ENCODE data around the gene TMCC3.
A peak's percentile ranks its signal among the peaks of the same experiment; 100 is the strongest.

TMCC3 gene

GRCh38 chr12:94563286-94563685, 87.1 kb downstream of the TMCC3 start:
- peaks cover 65% of the 10 kb centered on the region for H3K4me1 ChIP-seq (ENCODE audit: low read length)
- no peak for DNase-seq
- TF ChIP-seq EZH2 (optimal IDR thresholded peaks at IDR 0.05; ENCODE audit: low read depth, low read length), result no peak
- TF ChIP-seq EZH2phosphoT487 (IDR thresholded peaks at IDR 0.05; ENCODE audit: low read length), result no peak
- no peak for TF ChIP-seq CTCF (IDR thresholded peaks at IDR 0.05; ENCODE audit: low read length)
- H2AFZ ChIP-seq (ENCODE audit: low read length), result no peak overlapping the region
- no peaks in the 10 kb centered on the region for H3K27me3 ChIP-seq (replicated peaks; ENCODE audit: insufficient read depth, low read length)
- H3K4me2 ChIP-seq (ENCODE audit: low read depth, low read length), result peak overlapping the region; percentile 87; the same call in 1 of the 2 replicates
- no peaks in the 10 kb centered on the region for H4K20me1 ChIP-seq (ENCODE audit: insufficient read depth, low read length)
- no peak overlapping the region for H3K9ac ChIP-seq (ENCODE audit: low read length)
- H3F3A ChIP-seq (ENCODE audit: insufficient read depth, low read length), result peaks cover 42% of the 10 kb centered on the region
- no peaks in the 10 kb centered on the region for H3K36me3 ChIP-seq (replicated peaks; ENCODE audit: insufficient read depth, low read length)
- H3K79me2 ChIP-seq (ENCODE audit: low read length), result no peaks in the 10 kb centered on the region
- H3K9me3 ChIP-seq (replicated peaks; ENCODE audit: insufficient read depth, low read length), result no peaks in the 10 kb centered on the region
- no peak overlapping the region for H3K27ac ChIP-seq (ENCODE audit: low read length)
- H3K9me2 ChIP-seq (replicated peaks; ENCODE audit: insufficient read depth, low read length), result no peaks in the 10 kb centered on the region
- H3K4me3 ChIP-seq (ENCODE audit: low read length), result no peak overlapping the region

DNA sequence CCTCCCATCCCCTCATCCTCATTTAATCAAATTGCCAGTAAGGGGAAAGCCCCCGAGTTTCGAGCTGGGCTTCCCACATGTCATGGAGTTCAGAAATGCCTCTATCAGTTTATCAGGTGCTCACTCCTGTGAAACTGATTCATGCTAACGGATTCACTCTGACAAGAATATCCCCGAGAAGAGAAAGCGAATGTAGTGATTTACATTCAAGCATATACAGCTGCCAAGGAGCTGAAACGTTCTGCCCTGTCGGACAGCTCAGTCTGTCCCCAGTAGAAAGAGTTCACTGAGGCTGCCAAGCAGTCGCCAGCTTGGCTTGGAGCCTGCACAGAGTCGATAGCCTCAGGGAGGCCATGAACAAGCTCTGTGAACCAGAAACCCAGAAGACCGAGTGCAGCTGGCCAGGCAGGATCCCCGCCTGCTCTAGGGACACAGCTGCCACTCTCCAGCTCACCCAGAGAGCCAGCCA, 88.4 kb downstream of the TMCC3 start:
- no peaks in the 10 kb centered on the region for H3K9me3 ChIP-seq (replicated peaks; ENCODE audit: insufficient read depth, low read length)
- no peaks in the 10 kb centered on the region for H3K27me3 ChIP-seq (replicated peaks; ENCODE audit: insufficient read depth, low read length)
- H2AFZ ChIP-seq (ENCODE audit: low read length), result peak overlapping the region; percentile 33; the same call in 1 of the 2 replicates
- peak overlapping the region; percentile 47 for H3K4me3 ChIP-seq (ENCODE audit: low read length)
- no peaks in the 10 kb centered on the region for H3K9me2 ChIP-seq (replicated peaks; ENCODE audit: insufficient read depth, low read length)
- H3K36me3 ChIP-seq (replicated peaks; ENCODE audit: insufficient read depth, low read length), result no peaks in the 10 kb centered on the region
- H3F3A ChIP-seq (ENCODE audit: insufficient read depth, low read length), result peaks cover 37% of the 10 kb centered on the region
- H3K4me1 ChIP-seq (ENCODE audit: low read length), result peaks cover 64% of the 10 kb centered on the region
- DNase-seq, result peak; percentile 95
- H3K79me2 ChIP-seq (ENCODE audit: low read length), result no peaks in the 10 kb centered on the region
- TF ChIP-seq EZH2phosphoT487 (IDR thresholded peaks at IDR 0.05; ENCODE audit: low read length) (no peak), CTCF (IDR thresholded peaks at IDR 0.05; ENCODE audit: low read length) (no peak), EZH2 (optimal IDR thresholded peaks at IDR 0.05; ENCODE audit: low read depth, low read length) (no peak)
- H3K4me2 ChIP-seq (ENCODE audit: low read depth, low read length), result peak overlapping the region; percentile 87
- peak overlapping the region; percentile 88 for H3K27ac ChIP-seq (ENCODE audit: low read length)
- H4K20me1 ChIP-seq (ENCODE audit: insufficient read depth, low read length), result no peaks in the 10 kb centered on the region
- H3K9ac ChIP-seq (ENCODE audit: low read length), result peak overlapping the region; percentile 69; the same call in 1 of the 2 replicates

GRCh38 chr12:94560431-94561221, 89.7 kb downstream of the TMCC3 start:
- peak overlapping the region; percentile 47; the same call in 1 of the 2 replicates for H3K4me3 ChIP-seq (ENCODE audit: low read length)
- peak overlapping the region; percentile 88 for H3K27ac ChIP-seq (ENCODE audit: low read length)
- peaks cover 36% of the 10 kb centered on the region for H3F3A ChIP-seq (ENCODE audit: insufficient read depth, low read length)
- H4K20me1 ChIP-seq (ENCODE audit: insufficient read depth, low read length), result no peaks in the 10 kb centered on the region
- H3K79me2 ChIP-seq (ENCODE audit: low read length), result no peaks in the 10 kb centered on the region
- H3K9me2 ChIP-seq (replicated peaks; ENCODE audit: insufficient read depth, low read length), result no peaks in the 10 kb centered on the region
- no peaks in the 10 kb centered on the region for H3K36me3 ChIP-seq (replicated peaks; ENCODE audit: insufficient read depth, low read length)
- no peaks in the 10 kb centered on the region for H3K9me3 ChIP-seq (replicated peaks; ENCODE audit: insufficient read depth, low read length)
- peak overlapping the region; percentile 87 for H3K4me2 ChIP-seq (ENCODE audit: low read depth, low read length)
- peak overlapping the region; percentile 69 for H3K9ac ChIP-seq (ENCODE audit: low read length)
- peak; percentile 94 for DNase-seq
- H3K4me1 ChIP-seq (ENCODE audit: low read length), result peaks cover 54% of the 10 kb centered on the region
- no peaks in the 10 kb centered on the region for H3K27me3 ChIP-seq (replicated peaks; ENCODE audit: insufficient read depth, low read length)
- TF ChIP-seq EZH2phosphoT487 (IDR thresholded peaks at IDR 0.05; ENCODE audit: low read length) (no peak), EZH2 (optimal IDR thresholded peaks at IDR 0.05; ENCODE audit: low read depth, low read length) (no peak), CTCF (IDR thresholded peaks at IDR 0.05; ENCODE audit: low read length) (no peak)
- H2AFZ ChIP-seq (ENCODE audit: low read length), result peak overlapping the region; percentile 65

All from MM.1S (cell line).